Measurements from ENCODE around the gene CCM2L.

Gene CCM2L

GRCh38 chr20:32013326-32013725 lies 3.1 kb downstream of the CCM2L start:
- no peak for DNase-seq (ENCODE audit: low read depth)
- TF ChIP-seq, protein P1, sequence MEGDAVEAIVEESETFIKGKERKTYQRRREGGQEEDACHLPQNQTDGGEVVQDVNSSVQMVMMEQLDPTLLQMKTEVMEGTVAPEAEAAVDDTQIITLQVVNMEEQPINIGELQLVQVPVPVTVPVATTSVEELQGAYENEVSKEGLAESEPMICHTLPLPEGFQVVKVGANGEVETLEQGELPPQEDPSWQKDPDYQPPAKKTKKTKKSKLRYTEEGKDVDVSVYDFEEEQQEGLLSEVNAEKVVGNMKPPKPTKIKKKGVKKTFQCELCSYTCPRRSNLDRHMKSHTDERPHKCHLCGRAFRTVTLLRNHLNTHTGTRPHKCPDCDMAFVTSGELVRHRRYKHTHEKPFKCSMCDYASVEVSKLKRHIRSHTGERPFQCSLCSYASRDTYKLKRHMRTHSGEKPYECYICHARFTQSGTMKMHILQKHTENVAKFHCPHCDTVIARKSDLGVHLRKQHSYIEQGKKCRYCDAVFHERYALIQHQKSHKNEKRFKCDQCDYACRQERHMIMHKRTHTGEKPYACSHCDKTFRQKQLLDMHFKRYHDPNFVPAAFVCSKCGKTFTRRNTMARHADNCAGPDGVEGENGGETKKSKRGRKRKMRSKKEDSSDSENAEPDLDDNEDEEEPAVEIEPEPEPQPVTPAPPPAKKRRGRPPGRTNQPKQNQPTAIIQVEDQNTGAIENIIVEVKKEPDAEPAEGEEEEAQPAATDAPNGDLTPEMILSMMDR (conservative IDR thresholded peaks at IDR 0.05; ENCODE audit: control insufficient read depth, insufficient read depth, low read depth, low read length): no peak

GRCh38 chr20:32017711-32018251 lies 7.5 kb downstream of the CCM2L start:
- H3K4me3 ChIP-seq (ENCODE audit: control insufficient read depth, low read depth, low read length): no peak overlapping the region
- DNase-seq (ENCODE audit: low read depth): no peak
- TF ChIP-seq, protein P1 (conservative IDR thresholded peaks at IDR 0.05; ENCODE audit: control insufficient read depth, insufficient read depth, low read depth, low read length): no peak

More at GRCh38 chr20:32013326-32013725, 3.1 kb downstream of the CCM2L start:
- H3K4me3 ChIP-seq (ENCODE audit: control insufficient read depth, low read depth, low read length): no peak overlapping the region

GRCh38 chr20:32018269-32019155 lies 8.3 kb downstream of the CCM2L start:
- no peak for DNase-seq (ENCODE audit: low read depth)

DNA sequence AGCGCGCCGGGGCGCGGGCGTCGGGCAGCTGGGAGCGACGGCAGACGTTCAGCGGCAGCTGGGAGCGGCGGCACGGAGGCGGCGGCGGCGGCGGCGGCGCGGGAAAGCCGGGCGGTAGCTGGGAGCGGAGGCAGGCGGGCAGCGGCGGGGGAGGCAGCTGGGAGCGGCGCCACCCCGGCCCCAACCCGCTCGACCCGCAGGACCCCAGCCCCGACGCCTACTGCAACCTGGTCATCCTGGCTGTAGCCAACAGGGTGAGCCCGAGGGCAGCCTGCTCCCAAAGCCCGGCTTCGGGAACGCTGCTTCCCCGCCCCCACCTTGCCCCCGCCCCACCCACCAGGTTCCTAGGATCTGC lies 8.9 kb downstream of the CCM2L start:
- no peak for DNase-seq (ENCODE audit: low read depth)
- H3K4me3 ChIP-seq (ENCODE audit: control insufficient read depth, low read depth, low read length): no peak overlapping the region
- TF ChIP-seq, protein P1 (conservative IDR thresholded peaks at IDR 0.05; ENCODE audit: control insufficient read depth, insufficient read depth, low read depth, low read length): no peak

More at GRCh38 chr20:32018269-32019155, 8.3 kb downstream of the CCM2L start:
- TF ChIP-seq, protein P1 (conservative IDR thresholded peaks at IDR 0.05; ENCODE audit: control insufficient read depth, insufficient read depth, low read depth, low read length): no peak
- H3K4me3 ChIP-seq (ENCODE audit: control insufficient read depth, low read depth, low read length): no peak overlapping the region

DNA sequence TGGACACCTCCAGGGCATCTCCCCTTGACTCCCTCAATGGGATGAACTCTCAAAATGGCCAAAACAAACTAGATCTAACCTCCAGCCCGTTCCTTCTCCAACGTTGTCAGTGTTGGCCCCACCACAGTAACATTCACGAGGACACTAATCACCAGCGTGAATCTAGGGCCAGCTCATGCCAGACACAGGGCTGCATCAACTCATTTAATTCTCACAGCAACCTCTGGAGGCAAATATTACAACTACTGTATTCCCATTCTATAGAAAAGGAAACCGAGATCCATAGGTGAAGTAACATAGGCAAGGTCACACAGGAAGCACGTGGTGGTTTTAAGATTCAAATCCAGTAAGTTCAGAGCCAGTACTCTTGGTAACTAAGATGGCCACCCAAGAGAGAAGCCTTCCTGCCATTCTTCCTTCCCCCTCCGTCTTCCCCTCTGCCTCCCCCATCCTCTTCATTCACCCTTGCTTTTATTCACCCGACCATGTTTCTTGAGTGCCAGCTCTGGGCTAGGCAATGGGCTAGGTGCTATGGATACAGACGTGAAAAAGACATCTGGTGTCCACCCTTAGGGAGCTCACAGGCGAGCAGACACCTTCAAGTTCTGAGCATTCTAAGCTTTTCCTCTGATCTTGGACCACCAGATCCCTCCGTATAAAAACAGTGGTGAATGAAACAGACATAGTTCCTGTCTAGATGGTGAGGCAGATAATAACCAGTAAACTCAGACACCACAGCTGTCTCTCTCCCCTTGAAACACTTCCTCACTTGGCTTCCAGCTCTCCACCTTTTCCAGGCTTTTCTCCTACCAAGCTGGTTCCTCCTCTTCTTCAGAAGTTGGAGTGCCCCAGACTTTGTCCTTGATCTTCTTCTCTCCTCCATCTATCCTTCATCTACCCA lies 9.6 kb downstream of the CCM2L start:
- no peak for DNase-seq (ENCODE audit: low read depth)
- no peak overlapping the region for H3K4me3 ChIP-seq (ENCODE audit: control insufficient read depth, low read depth, low read length)
- TF ChIP-seq, protein P1 (conservative IDR thresholded peaks at IDR 0.05; ENCODE audit: control insufficient read depth, insufficient read depth, low read depth, low read length): no peak

DNA sequence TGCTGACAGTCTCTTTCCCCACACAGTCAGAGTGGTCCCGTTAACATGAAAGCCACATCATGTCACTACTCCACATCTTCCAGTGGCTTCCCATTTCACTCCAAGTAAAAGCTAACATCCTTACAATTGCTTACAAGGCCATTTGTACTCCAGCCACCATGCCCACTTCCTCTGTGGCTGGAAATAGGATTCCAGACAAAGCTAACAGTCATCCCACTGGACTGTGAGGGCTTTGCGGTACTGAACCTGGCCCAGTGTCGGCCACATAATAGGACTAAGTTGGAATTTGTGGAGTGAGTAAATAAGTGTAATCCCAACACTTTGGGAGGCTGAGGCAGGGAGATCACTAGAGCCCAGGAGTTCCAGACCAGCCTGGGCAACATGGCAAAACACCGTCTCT lies 10.9 kb downstream of the CCM2L start:
- TF ChIP-seq, protein P1 (conservative IDR thresholded peaks at IDR 0.05; ENCODE audit: control insufficient read depth, insufficient read depth, low read depth, low read length): no peak
- no peak overlapping the region for H3K4me3 ChIP-seq (ENCODE audit: control insufficient read depth, low read depth, low read length)
- no peak for DNase-seq (ENCODE audit: low read depth)

Data from fibroblast of mammary gland (primary cell).